Smooth muscle cell of bladder (primary cell): ENCODE data around the gene CCDC107. TPM values are rescaled to one million over a fixed set of nuclear protein-coding genes. Genes with fewer than 3 reads are reported as not detected.

Source experiments
- total RNA-seq: library from RNA; depleted of rRNA; stranded (reverse); fragments of >200 nt; gene quantifications from 2 replicates; pipeline ENCODE4 v1.2.3, GENCODE V29; 2014

Gene CCDC107, protein sequence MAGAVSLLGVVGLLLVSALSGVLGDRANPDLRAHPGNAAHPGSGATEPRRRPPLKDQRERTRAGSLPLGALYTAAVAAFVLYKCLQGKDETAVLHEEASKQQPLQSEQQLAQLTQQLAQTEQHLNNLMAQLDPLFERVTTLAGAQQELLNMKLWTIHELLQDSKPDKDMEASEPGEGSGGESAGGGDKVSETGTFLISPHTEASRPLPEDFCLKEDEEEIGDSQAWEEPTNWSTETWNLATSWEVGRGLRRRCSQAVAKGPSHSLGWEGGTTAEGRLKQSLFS
- 11.7 and 19.4 TPM in 2 replicates for total RNA-seq

DNA sequence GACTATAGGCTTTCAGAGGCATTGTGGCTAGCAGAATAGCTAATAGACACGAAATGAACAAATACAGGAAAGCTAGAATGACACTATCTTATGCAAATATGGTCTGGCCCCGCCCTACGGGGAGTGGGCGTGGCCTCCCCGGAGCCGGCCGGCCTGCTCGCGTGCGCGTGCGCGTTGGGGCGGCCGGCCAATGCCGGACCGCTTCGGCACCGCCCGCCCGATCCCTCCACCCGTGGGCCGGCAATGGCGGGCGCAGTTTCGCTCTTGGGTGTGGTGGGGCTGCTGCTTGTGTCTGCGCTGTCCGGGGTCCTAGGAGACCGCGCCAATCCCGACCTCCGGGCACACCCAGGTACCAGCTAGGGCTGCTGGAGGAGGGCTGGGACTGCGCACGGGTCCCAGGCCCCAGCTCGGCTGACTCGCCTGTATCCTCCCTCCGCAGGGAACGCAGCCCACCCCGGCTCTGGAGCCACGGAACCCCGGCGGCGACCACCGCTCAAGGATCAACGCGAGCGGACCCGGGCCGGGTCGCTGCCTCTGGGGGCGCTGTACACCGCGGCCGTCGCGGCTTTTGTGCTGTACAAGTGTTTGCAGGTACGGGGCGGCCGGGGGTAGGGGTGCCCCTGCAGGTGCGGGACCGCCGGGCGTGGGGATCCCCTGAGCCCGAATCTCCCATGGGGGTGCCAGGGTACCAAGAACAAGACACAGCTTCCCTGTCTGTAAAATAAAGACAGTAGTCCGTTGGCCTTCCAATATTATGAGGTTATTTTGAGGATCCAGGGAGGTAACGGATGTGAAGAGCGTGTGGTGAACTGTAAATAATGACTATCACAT is at the start of gene CCDC107:
TSS of gene CCDC107 (plus strand) at position 156 of the 831 bp plus-strand sequence. CDS start at position 244, 88 bp downstream.

DNA sequence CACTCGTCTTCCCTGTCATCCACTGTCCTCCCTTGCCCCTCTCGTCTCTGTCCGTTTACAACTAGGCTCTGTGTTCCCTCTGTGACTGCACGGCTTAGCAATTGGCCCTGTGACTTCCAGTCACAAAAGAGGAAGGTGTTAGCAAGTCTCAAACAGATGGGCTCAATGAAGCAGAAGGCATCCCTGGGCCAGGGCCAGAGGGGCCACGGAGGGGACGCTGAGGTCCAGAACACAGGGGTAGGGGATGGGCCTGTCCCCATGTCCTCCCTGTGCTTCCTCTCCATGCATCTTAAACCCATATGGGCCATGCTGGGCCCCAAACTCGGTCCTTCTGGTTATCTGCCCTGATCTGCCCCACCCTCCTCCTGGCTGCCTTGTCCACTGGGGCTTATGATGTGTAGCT is 39.8 kb upstream of the CCDC107 start, which contains the start of gene CD72:
TSS of gene CD72 (minus strand) at position 89 of the 403 bp plus-strand sequence. CDS start 110 bp downstream, outside the sequence.

DNA sequence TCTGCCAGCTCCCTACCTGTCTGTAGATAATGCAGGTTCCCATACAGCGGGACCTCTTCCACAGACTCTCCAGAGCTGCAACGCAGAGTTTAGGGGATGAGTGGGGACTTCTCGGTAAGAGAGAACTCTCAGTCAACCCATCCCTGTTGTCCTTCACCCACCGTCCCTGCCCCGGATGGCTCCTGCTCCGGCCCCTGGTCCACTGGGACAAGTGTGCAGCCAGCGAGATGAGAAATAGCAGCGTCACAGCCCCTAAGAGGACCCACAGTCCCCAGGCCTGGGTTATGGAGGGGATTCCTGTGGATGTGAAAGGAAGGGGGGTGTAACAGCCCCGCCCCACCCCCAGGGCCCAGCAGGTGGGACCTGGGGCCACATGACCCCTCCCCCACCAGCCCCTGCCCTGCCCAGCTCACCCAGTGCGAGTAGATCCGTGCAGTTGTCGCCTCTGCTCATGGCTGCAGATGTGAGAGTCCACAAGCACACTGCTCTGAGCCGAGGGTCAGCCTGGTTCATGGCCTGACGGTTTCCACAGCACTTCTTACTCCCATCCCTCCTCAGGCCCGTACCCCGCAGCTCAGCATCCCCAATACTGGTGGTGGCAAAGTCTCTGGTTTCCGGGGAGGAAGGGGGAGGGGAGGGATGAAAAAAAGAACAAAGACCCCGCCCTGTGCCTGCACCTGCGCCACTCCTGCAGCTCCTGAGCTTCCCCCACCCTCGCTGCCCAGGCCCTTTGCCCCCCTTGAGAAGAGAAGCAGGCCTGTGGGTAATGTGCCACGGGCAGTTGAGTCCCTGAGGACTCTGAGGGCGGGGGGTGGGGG is 7.5 kb upstream of the CCDC107 start, which contains the start of gene SIT1:
TSS of gene SIT1 (minus strand) at position 591 of the 818 bp plus-strand sequence. CDS start at position 513, 78 bp downstream.

DNA sequence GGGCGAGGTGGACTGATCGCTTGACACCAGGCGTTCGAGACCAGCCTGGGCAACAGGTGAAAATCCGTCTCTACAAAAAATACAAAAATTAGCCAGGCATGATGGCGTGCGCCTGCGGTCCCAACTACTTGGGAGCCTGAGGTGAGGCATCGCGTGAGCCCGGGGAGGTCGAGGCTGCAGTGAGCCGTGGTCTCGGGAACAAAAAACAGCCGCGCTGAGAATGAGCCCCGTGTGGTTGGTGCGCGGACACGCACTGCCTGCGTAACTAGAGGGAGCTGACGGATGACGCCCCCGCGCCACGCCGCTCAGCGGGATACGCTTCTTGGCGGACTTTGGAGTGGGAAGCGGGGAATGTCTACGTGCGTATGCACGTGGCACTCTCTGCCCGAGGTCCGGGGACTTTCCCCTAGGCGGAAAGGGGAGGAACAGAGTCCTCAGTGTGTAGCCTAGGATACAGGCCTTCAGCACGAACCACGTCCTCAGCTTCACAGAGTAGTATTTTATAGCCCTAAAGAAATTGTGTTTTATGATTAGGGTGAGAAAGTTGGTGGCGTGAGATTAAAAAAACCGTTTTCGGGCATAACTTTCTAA is 451 bp upstream of the CCDC107 start, which contains the start of gene RMRP:
TSS of gene RMRP (minus strand) at position 474 of the 591 bp plus-strand sequence.

DNA sequence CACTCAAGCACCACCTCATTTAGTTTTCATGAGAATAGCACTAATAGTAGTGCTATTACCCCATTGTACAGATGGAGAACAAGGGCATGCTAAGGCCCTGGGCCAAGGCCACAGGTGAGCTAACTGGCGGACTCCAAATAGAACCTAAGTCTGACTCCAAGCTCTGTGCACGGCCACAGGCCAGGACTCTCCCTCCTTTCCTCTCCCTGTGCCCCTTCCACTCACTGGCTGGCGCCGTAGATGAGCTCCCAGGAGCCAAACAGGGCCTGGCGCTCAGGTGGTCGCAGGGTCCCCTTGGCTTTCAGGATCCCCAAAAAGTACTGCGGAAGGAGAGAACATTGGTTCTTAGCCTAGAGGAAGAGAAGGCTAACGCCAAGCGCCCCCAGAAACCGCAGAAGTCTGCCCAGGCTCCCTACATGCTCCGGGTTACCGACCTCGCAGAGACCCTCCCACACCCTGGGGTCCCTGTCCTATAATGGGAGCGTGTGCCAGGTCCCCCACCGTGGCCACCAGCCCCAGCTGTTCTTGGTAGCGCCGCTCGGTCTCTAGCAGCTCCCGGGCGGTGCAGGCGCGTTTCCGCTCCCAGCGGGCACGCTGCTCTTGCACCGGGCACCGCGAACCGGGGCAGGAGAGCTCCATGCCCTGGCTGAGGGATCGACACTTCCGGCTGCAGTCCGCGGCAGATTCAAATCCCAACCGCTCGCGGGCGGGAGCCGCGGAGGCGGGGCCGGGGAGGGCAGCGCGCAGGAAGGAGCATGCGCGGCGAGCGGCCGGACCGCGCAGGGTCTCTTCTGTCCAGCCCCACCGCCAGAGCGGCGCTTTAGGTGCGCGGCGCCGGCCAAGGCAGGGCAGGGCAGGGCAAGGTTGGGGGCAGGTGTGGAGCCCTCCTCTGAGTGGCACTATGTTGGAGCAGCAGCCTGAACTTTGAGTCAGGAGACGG is 6.7 kb downstream of the CCDC107 start, which contains the start of gene ARHGEF39:
TSS of gene ARHGEF39 (minus strand) at position 665 of the 940 bp plus-strand sequence. CDS start at position 639, 26 bp downstream.

DNA sequence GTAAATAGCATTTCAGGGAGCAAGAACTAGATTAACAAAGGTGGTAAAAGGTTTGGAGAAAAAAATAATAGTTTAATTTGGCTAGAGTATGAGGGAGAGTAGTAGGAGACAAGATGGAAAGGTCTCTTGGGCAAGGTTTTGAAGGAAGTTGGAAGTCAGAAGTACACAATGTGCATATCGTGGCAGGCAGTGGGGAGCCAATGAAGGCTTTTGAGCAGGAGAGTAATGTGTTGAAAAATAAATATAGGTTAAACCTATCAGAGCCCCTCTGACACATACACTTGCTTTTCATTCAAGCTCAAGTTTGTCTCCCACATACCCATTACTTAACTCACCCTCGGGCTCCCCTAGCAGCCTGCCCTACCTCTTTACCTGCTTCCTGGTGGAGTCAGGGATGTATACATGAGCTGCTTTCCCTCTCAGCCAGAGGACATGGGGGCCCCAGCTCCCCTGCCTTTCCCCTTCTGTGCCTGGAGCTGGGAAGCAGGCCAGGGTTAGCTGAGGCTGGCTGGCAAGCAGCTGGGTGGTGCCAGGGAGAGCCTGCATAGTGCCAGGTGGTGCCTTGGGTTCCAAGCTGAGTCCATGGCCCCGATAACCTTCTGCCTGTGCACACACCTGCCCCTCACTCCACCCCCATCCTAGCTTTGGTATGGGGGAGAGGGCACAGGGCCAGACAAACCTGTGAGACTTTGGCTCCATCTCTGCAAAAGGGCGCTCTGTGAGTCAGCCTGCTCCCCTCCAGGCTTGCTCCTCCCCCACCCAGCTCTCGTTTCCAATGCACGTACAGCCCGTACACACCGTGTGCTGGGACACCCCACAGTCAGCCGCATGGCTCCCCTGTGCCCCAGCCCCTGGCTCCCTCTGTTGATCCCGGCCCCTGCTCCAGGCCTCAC is 15.3 kb downstream of the CCDC107 start, which contains the start of gene CA9:
TSS of gene CA9 (plus strand) at position 797 of the 893 bp plus-strand sequence. CDS start at position 829, 32 bp downstream.

DNA sequence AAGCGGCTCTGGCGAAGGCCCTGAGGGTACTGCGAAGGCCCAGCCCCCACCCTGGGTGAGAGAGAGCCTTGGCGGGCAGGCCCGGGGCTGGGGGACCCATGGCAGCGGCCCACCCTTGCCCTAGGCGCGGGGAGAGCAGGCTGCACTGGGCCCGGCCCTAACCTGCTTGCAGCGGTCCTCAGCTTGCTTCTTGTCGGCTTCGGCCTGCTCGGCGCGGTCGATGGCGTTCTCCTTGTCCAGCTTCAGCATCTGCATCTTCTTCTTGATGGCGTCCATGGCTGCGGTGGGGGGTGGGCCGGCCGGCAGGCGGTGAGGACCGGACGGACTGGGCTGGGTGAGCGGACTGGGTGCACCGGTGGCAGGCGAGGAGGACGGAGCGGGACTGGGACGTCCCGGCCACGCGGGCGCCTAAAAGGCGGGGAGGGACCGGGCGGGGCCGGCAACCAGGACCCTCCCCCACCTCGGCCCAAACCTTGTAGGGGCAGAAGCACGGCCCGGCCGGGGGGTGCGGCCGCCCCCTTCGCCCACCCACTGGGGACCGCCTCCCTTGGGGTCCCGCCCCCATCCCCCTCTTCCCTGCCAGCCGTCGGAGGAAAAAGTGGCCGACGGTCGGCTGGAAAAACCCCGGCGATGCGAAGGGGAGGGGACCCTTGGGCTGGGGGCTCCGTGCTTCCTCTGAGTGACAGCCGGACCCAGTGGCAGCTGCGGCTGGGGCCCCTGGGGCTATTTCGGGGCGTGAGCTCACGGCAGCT is 31.6 kb downstream of the CCDC107 start, which contains the start of gene TPM2:
TSS of gene TPM2 (minus strand) at position 384 of the 752 bp plus-strand sequence. CDS start at position 276, 108 bp downstream.

Other genes with a start within 250 kb of the CCDC107 start
- 14.9 and 17.8 TPM in 2 replicates for gene RUSC2, start 168.2 kb upstream of the CCDC107 start, total RNA-seq
- 7.5 and 12.2 TPM in 2 replicates for gene TESK1, start 53.0 kb upstream of the CCDC107 start, total RNA-seq
- 1.6 and 1.7 TPM in 2 replicates for gene CD72, start 39.9 kb upstream of the CCDC107 start, total RNA-seq
- not detected in 2 replicates for gene SIT1, start 7.4 kb upstream of the CCDC107 start, total RNA-seq
- gene RMRP, start 273 bp upstream of the CCDC107 start, total RNA-seq, result 28,356 and 90,129 TPM in 2 replicates
- 0.09 and 0.28 TPM in 2 replicates for gene ARHGEF39, start 6.9 kb downstream of the CCDC107 start, total RNA-seq
- gene CA9, start 15.6 kb downstream of the CCDC107 start, total RNA-seq, result 2.0 and 16.1 TPM in 2 replicates
- gene TPM2, start 31.6 kb downstream of the CCDC107 start, total RNA-seq, result 1,100 and 1,291 TPM in 2 replicates
- gene TLN1, start 73.9 kb downstream of the CCDC107 start, total RNA-seq, result 181 and 228 TPM in 2 replicates
- gene CREB3, start 74.4 kb downstream of the CCDC107 start, total RNA-seq, result 71.5 and 79.1 TPM in 2 replicates
- gene GBA2, start 90.9 kb downstream of the CCDC107 start, total RNA-seq, result 16.8 and 20.4 TPM in 2 replicates
- gene RGP1, start 91.0 kb downstream of the CCDC107 start, total RNA-seq, result 10.2 and 11.6 TPM in 2 replicates
- gene MSMP, start 96.0 kb downstream of the CCDC107 start, total RNA-seq, result not detected in 2 replicates
- gene NPR2, start 133.3 kb downstream of the CCDC107 start, total RNA-seq, result 15.5 and 22.6 TPM in 2 replicates
- 0.71 and 1.2 TPM in 2 replicates for gene SPAG8, start 154.0 kb downstream of the CCDC107 start, total RNA-seq
- gene HINT2, start 156.8 kb downstream of the CCDC107 start, total RNA-seq, result 22.2 and 30.4 TPM in 2 replicates
- not detected in 2 replicates for gene FAM221B, start 170.4 kb downstream of the CCDC107 start, total RNA-seq
- gene TMEM8B, start 170.9 kb downstream of the CCDC107 start, total RNA-seq, result 1.6 and 2.3 TPM in 2 replicates
- gene OR13J1, start 212.1 kb downstream of the CCDC107 start, total RNA-seq, result not detected in 2 replicates
- 0.14 and 0.28 TPM in 2 replicates for gene HRCT1, start 247.9 kb downstream of the CCDC107 start, total RNA-seq